Activated CD4-positive, alpha-beta T cell treated with anti-CD3 and anti-CD28 coated beads for 36 hours (primary cell): ENCODE data around the gene TSPAN10. TPM values are rescaled to one million over a fixed set of nuclear protein-coding genes. Genes with fewer than 3 reads are reported as not detected.

Source experiments
- microRNA-seq: library from miRNA; unstranded; fragments of <30 nt; microRNA quantifications from one replicate; pipeline ENCODE4 v1.2.0, GENCODE V29; 2021; ENCODE audit warnings: borderline replicate concordance
- total RNA-seq, 2 experiments: library from RNA; stranded (reverse); gene quantifications; one replicate each; pipeline ENCODE4 v1.2.3, GENCODE V29; 2021

Gene TSPAN10
- total RNA-seq, 2 experiments from 2014 or later: 0.34 to 0.35 TPM

Small RNA genes lying within 50 kb of the gene (microRNA-seq; reads per million reads assigned to microRNA genes)
- gene MIR6786: 6.0 reads per million, percentile 20 among the genes with 10 or more reads in this experiment

Other genes starting within 250 kb of the TSPAN10 start
- gene BAHCC1, start 241.7 kb upstream of the TSPAN10 start, total RNA-seq: under 1 TPM in 1 of 2 experiments, not detected in 1; 0.05 TPM
- 1,000 to 10,000 TPM; 4,119 to 5,987 TPM for gene ACTG1, start 124.4 kb upstream of the TSPAN10 start, total RNA-seq
- under 1 TPM; 0.23 to 0.58 TPM for gene FSCN2, start 108.8 kb upstream of the TSPAN10 start, total RNA-seq
- 10 to 100 TPM; 30.4 to 39.3 TPM for gene FAAP100, start 84.8 kb upstream of the TSPAN10 start, total RNA-seq
- 10 to 100 TPM; 71.8 to 93.1 TPM for gene NPLOC4, start 84 bp upstream of the TSPAN10 start, total RNA-seq
- 1 to 10 TPM; 1.4 to 2.5 TPM for gene PDE6G, start 19.3 kb downstream of the TSPAN10 start, total RNA-seq
- 10 to 100 TPM; 29.4 to 45.3 TPM for gene OXLD1, start 29.4 kb downstream of the TSPAN10 start, total RNA-seq
- 10 to 100 TPM; 30.0 to 36.6 TPM for gene CCDC137, start 29.5 kb downstream of the TSPAN10 start, total RNA-seq
- 10 to 100 TPM; 39.0 to 39.1 TPM for gene ARL16, start 46.6 kb downstream of the TSPAN10 start, total RNA-seq
- 100 to 1,000 TPM; 100 to 102 TPM for gene HGS, start 46.8 kb downstream of the TSPAN10 start, total RNA-seq
- 100 to 1,000 TPM in 1 of 2 experiments, 10 to 100 TPM in 1; 94.0 to 116 TPM for gene MRPL12, start 66.2 kb downstream of the TSPAN10 start, total RNA-seq
- 10 to 100 TPM; 28.6 to 31.8 TPM for gene SLC25A10, start 75.1 kb downstream of the TSPAN10 start, total RNA-seq
- gene GCGR, start 167.0 kb downstream of the TSPAN10 start, total RNA-seq: not detected
- 10 to 100 TPM; 45.8 to 50.4 TPM for gene MCRIP1, start 196.1 kb downstream of the TSPAN10 start, total RNA-seq
- gene PPP1R27, start 197.9 kb downstream of the TSPAN10 start, total RNA-seq: not detected
- gene P4HB, start 223.3 kb downstream of the TSPAN10 start, total RNA-seq: 100 to 1,000 TPM; 414 to 578 TPM
- 100 to 1,000 TPM; 513 to 661 TPM for gene ARHGDIA, start 234.1 kb downstream of the TSPAN10 start, total RNA-seq